Lower leg skin (tissue), 4 donors: ENCODE results near the gene DNAJC22. TPM values are rescaled to one million over a fixed set of nuclear protein-coding genes. Genes with fewer than 3 reads are reported as not detected.
"Not testable (repeated sequence)": the region's sequence is repeated elsewhere in the genome, so short reads cannot be mapped to it uniquely, and the experiment has no call there.

Source experiments
- DNase-seq, 2 donors: peaks; one replicate each; pipeline ENCODE4 v3.0.0-alpha.2; 2019; ENCODE audit warnings: low spot score in 2 of 2
- H3K4me3 ChIP-seq: fragments of 200-600 bp; sonication (generic); 2 replicates; pipeline ENCODE4 v1.5.1; 2017; ENCODE audit warnings: mild to moderate bottlenecking, low read depth; ENCODE audit not compliant: poor library complexity, severe bottlenecking
- CTCF ChIP-seq, 3 donors: fragments of 450-650 bp; IDR thresholded peaks; one replicate each; pipeline ENCODE4 v1.5.1; 2016; ENCODE audit warnings: antibody characterized with exemption in 3 of 3, mild to moderate bottlenecking in 3 of 3, moderate library complexity in 2 of 3
- POLR2A ChIP-seq, 2 donors: fragments of 450-650 bp; IDR thresholded peaks; one replicate each; pipeline ENCODE4 v1.6.1; 2016 to 2017; ENCODE audit warnings: antibody characterized with exemption in 2 of 2, mild to moderate bottlenecking in 1 of 2, moderate library complexity in 1 of 2
- WGBS, 2 donors: methylation state at CpG; one replicate each; pipeline ENCODE4 v1.1.5; 2018; 5-methylcytosine and 5-hydroxymethylcytosine counted together
- intact Hi-C: fragments of 100-400 bp; cut with DNase I; formaldehyde crosslinking; loops from one replicate; pipeline ENCODE4 v1.15.0; 2023; ENCODE audit warnings: low total_unique reads
- total RNA-seq, 4 donors: library from RNA; depleted of rRNA; stranded (reverse); fragments of >200 nt; gene quantifications; one replicate each; pipeline ENCODE4 v1.1.0, GENCODE V29; 2016

The DNAJC22 gene
- total RNA-seq, 4 donors from 2014 or later = 0.21 to 0.52 (median 0.35) TPM

DNA sequence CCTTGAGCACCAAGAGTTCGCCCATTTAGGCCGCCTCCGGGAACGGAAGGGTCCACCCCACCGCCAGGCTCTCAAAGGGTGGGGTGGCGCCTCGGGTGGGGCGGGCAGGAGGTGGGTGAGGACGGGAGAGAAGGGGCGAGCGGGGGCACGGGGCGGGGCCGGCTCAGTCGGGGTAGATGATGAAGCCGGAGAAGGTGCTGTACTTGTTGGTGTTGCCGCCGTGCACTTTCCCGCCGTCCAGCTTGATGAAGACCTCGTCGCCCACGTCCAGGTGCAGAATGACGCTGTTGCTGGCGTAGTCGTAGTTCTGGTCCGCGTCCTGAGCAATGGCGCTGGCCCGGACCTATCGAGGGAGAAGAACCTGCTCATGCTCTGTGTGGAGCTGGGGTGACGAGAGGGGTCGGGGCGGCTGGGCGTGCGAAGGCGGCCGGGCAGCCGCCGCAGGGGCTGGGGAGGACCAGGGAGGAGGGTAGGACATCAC is 13.8 kb upstream of the DNAJC22 start:
- WGBS, 2 donors = 17 to 24% methylated on average over 29 to 40 of the region's 40 CpGs
- H3K4me3 ChIP-seq = no peak overlapping the region
- intact Hi-C loops = no loop called here
- TF ChIP-seq CTCF (IDR thresholded peaks at IDR 0.05) = no peak
- DNase-seq = peak in 1 of 2 donors; percentile 84

DNA sequence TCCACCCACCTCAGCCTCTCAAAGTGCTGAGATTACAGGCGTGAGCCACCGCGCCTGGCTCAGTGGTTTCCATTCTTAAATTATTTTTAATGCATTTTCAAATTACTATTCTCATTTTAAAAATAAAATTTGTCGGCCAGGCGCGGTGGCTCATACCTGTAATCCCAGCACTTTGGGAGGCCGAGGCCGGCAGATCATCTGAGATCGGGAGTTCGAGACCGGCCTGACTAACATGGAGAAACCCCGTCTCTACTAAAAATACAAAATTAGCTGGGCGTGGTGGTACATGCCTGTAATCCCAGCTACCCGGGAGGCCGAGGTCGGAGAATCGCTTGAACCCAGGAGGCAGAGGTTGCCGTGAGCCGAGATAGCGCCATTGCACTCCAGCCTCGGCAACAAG is 12.9 kb upstream of the DNAJC22 start:
- peak in 1 of 2 donors; percentile 50 for DNase-seq
- H3K4me3 ChIP-seq, intact Hi-C loops: not testable (repeated sequence)
- 70 to 71% methylated on average over 21 of the region's 21 CpGs for WGBS, 2 donors

- DNase-seq = no peak
- TF ChIP-seq CTCF (IDR thresholded peaks at IDR 0.05) = no peak
- TF ChIP-seq POLR2A (IDR thresholded peaks at IDR 0.05) = no peak
- intact Hi-C loops = no loop called here
- H3K4me3 ChIP-seq = no peak overlapping the region
- WGBS, 2 donors = 67 to 74% methylated on average over 17 to 19 of the region's 19 CpGs
Measured at GRCh38 chr12:49334226-49334625, 12.5 kb upstream of the DNAJC22 start.

DNA sequence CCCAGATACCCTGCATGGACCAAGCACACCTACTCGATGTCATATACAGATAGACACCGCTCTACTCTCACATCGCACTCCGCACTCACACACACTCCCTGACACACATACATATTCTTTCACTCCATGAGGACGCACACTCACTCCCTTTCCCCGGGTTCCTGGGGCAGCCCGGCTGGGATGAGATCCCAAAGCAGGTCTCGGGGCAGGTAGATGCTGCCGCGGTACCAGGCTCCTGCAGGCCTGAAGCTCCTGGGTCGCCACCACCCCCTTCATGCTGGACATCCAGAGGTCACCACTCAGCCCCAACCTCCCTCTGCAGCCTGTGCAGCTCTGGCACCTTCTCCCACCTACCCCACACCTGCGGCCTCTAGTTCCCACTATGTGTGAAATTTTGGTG is 12.0 kb upstream of the DNAJC22 start:
- no peak overlapping the region for H3K4me3 ChIP-seq
- DNase-seq = no peak
- intact Hi-C loops = no loop called here
- 68 to 76% methylated on average over 12 of the region's 12 CpGs for WGBS, 2 donors
- TF ChIP-seq CTCF (IDR thresholded peaks at IDR 0.05) (no peak), POLR2A (IDR thresholded peaks at IDR 0.05) (no peak)

DNA sequence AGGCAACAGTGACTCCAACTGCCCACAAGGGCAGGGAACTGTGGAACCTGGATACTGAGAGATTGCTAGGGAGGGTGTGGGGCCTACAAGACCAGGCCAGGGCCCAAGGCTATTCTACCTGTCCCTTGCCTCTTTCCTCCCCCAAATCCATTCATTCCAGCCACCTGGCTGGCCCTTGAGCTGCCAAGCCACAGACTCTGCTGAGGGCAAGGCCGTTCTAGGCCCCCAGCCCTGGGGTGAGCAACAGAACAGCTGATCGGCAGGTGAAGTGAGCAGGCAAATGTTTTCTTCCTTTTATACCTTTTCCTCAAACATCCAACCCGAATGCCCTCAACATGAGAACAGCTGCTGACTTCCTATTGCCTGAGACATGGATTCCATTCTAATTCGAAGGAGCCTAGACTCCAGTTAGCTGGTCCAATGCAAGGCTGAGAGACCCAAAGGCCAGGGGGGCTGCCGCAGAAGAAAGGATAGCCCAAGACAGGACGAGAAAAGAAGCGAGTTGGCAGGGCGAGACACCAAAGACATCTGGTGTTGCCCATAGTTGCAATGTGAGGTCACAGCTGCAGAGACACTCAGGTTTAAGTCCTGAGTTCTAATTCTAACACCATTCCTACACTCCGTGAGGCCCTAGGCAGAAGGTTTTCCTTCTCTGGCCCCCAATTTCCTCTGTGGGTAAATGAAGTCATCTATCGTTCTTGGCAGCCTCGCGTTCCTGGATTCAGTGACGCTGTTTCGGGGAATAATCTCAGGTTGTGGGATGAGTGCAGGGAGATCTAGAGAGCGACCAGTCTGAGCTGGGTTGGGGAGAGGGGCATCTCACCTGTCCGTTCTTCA is 11.4 kb upstream of the DNAJC22 start:
- intact Hi-C loops = no loop called here
- TF ChIP-seq CTCF (IDR thresholded peaks at IDR 0.05) (no peak), POLR2A (IDR thresholded peaks at IDR 0.05) (no peak)
- no peak overlapping the region for H3K4me3 ChIP-seq
- 68 to 75% methylated on average over 16 of the region's 16 CpGs for WGBS, 2 donors
- no peak for DNase-seq

DNA sequence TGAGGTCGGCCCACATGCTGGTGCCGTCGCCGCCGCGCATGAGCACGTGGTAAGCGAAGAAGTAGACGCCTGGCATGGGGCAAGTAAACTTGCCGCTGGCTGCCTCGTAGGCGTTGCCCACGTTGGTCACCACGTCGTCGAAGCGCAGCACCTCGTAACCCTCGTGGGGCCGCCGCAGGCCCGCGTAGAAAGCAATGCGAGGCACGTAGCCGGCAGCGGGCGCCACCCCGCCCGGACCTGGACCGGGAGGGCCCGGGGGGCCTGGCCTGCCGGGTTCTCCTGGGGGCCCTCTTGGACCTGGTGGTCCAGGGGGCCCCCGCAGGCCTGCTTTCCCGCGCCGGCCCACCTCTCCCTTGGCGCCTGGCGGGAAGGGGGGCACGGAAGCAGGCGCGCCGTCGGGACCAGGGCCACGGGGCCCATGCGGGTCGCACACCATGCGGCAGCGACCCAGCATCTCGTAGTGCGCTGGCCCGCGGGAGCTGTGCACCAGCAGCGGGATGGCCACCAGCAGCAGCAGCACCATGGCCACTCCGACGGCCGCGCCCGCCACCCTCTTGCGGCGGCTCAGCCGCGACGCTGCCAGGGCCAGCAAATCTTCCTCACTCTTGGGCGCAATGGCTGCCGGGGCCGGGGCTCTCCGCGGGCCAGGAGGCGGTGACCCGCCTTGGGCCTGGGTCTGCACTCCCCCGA is 10.6 kb upstream of the DNAJC22 start:
- 44 to 70% methylated on average over 13 to 50 of the region's 72 CpGs for WGBS, 2 donors
- intact Hi-C loops = no loop called here
- no peak for DNase-seq
- TF ChIP-seq POLR2A (IDR thresholded peaks at IDR 0.05) (no peak), CTCF (IDR thresholded peaks at IDR 0.05) (no peak)
- H3K4me3 ChIP-seq = no peak overlapping the region
